ENCODE results near the gene ARRDC4.

Gene ARRDC4

GRCh38 chr15:97960364-97961066 is at the start of gene ARRDC4:
Gene ARRDC4, plus strand, starts transcription at chr15:97960703. Its CDS starts 159 bp downstream, at chr15:97960862.
- DNase-seq = peak; percentile 95

DNA sequence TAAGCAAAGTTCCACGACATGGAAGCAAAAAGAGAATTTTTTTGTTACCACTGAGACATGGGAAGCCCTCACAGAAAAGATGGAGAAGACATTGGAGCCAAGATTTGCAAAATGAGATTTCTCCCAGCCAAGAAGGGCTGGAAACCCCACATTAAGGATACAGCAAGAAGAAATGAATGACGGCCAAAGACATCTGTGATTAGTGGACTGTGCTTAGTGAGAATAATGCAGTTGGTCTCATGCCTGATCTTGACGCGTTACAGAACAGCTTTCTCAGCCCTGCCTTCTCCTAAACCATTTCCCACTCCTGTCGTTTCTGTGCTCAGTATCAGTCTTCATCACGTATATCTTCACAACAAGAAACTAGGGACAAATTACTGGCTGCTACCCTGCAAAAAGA is 45.8 kb upstream of the ARRDC4 start:
- no peak for DNase-seq

- no peak for DNase-seq
Observed at GRCh38 chr15:97915261-97915660, 45.2 kb upstream of the ARRDC4 start.

DNA sequence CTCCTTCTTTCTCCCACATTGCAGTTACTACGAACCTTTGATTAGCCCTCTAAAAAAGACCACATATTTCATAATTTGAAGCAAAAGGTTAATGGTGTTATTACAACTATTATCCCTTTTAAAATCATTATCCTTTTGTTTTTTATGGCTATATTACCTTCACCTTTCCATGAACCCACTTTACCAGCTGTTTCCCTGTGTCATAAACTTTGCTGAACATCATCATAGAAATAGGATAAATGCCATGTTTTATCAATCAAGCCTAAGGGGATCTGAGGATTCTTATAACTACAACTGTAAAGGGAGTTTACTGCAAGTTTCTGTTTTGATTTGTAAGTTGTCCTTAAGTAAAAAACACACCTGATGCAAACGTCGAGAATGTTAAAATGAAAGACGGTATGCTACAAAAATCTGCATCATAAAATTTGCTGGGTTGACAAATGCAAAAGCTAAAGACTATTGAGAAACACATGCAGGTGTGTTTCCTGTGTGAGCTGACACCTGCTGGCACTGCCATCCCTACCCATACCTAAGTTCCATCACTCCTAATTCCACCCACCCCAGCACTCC is 39.1 kb upstream of the ARRDC4 start:
- no peak for DNase-seq

DNA sequence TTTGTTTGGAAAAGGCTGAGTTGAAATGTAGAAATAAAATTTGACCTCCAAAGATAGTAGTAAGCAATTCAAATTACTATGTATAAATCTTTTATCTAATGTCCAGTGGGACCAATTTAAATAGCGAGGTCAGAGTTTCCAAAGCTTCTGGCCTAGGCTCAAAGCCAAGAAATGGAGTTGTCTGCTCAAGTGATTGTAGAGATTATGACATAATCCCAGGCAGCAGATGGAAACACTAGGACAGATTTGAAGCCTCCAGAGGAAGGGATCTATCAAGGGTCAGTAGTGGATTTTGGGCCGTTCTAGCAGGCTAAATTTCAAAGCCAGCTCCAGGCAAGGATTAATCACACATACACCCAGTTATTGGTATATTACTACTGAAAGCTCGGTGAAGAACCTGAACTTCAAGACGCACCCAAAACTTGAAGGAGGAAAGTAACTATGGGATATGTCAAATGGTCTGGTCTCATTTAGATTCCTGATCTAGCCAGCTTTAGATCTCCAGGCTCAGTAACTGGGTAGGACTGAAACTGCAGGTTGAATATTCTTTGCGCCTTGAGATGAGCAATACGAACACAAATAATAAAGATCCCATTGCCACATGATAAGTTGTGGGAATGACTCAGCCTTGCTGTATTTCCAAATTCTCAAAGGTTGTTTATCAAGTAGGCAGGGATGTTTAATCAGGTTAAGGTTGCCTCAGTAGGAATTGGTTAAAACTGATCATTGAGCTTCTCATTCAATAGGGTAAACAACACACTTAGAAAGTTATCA is 30.9 kb upstream of the ARRDC4 start:
- no peak for DNase-seq

DNA sequence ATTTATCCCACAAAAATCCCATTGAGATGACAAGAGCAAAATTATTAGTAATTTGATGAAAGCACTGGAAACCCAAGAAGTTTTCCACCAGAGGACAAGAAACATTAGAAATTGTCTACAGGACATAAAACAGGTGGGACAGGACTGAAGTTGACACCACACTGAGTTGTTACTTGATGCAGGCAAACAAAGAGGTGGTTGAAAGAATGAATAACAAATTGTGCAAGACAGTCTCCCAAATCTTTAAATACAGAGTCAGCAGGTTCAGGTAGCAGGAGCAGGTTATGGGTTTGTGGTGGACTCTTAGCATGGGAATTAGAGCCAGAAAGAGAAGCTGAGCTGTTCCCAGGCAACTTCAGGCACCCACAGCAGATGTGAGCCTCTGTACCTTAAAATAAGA is 30.3 kb upstream of the ARRDC4 start:
- no peak for DNase-seq

GRCh38 chr15:97931314-97931713 is 29.2 kb upstream of the ARRDC4 start:
- no peak for DNase-seq

- no peak for DNase-seq
Observed at GRCh38 chr15:97933589-97933988, 26.9 kb upstream of the ARRDC4 start.

DNA sequence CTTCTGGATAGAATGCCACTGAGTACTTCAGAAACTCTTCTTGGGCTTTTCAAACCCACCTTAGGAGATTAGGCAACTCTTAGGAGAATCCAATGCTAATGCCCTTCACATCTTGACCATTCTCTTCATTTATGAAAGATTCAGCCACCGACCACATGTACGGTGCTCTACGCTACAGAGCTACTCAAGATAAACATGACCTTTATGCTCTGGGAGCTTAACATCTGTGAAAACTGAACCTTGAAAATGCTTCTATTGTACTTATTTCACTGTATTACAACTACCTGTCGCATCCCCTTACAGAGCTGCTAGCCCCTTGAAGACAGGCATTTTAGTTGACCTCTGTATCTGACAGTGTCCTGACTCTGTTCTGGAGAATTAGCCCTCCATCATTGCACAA is 19.5 kb upstream of the ARRDC4 start:
- DNase-seq = no peak

GRCh38 chr15:97941572-97941971 is 18.9 kb upstream of the ARRDC4 start:
- no peak for DNase-seq

GRCh38 chr15:97944724-97945123 is 15.8 kb upstream of the ARRDC4 start:
- DNase-seq = no peak

DNA sequence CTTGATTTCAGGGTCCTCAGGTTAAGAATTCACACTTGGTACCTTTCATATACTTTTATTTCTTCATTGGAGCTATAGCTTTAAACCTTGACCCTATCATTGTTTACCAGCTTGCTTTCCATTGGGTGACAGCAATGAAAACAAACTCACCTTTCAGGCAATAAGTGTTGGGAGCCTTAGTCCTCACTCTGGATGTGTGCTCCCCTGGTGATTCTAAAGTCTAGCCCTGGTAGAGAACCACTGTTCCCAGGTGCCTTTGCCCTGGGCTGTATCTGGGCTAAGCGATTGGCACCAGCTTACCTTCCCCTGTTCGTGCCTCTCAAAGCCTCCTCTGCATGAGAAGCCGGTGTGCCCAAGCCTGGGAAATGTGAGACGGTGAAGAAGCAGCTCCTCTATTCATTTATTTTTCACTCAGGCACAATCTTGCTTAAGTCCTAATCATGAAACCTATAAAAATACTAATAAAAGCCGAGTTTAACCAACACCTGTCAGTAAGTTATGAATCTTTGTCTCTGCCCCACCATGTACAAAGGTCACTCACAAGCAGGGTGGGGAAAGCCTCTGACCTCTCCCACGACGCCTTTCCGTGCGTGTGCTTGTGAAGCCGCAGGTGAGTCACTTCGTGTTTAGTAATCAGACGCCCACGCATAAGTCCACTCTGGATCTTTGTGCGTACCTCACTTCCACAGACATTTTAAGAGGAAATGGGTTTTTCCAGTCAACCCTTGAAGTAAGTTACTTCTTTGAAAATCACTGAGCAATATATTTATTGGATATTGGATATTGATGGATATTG is 12.8 kb upstream of the ARRDC4 start:
- DNase-seq = no peak

DNA sequence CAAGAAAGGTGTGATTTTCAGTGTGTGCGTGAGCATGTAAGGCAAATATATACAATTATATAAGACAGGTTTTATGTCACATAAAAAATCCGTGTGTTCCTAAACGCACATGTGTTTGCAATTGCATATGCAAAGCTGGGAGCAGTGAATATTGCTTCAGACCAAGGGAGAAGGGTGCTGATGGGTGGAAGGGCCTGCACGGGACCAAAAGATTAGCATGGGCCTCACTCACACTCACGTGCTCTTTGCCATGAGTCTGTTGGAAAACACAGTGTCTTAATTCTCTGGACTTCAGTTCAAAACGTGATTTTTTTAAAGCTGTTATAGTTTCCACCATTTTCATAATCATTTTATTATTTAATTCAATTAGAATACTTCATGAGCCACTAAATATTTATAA is 7.2 kb upstream of the ARRDC4 start:
- DNase-seq = no peak

DNA sequence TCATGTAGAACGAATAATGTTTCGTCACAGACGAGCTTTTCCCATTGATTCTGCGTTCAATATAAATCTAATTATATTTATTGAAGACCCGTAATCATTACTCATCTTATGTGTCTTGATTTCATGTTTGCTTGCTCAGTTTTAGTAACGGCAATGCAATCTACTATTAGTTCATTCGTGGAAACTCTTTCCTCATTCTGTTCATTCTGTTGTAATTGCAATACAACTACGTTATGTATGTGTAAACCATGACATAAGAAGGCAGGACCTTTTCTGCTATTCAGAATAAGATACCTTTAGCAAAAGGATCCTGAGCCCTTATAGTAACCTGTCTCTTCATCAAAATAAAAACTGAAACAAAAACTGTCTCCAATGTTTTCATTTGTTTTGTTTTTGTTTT is 6.8 kb upstream of the ARRDC4 start:
- DNase-seq = no peak

GRCh38 chr15:97955035-97955434 is 5.5 kb upstream of the ARRDC4 start:
- peak; percentile 58 for DNase-seq

DNA sequence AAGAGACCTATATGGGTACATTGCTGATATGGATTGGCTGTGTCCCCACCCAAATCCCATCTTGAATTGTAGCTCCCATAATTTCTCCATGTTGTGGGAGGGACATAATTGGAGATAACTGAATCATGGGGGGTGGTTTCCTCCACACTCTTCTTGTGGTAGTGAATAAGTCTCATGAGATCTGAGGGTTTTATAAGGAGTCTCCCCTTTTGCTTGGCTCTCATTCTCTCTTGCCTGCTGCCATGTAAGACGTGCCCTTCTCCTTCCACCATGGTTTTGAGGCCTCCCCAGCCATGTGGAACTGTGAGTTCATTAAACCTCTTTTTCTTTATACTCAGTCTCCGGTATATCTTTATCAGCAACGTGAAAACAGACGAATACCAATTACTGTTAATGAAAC is 5.0 kb upstream of the ARRDC4 start:
- no peak for DNase-seq

DNA sequence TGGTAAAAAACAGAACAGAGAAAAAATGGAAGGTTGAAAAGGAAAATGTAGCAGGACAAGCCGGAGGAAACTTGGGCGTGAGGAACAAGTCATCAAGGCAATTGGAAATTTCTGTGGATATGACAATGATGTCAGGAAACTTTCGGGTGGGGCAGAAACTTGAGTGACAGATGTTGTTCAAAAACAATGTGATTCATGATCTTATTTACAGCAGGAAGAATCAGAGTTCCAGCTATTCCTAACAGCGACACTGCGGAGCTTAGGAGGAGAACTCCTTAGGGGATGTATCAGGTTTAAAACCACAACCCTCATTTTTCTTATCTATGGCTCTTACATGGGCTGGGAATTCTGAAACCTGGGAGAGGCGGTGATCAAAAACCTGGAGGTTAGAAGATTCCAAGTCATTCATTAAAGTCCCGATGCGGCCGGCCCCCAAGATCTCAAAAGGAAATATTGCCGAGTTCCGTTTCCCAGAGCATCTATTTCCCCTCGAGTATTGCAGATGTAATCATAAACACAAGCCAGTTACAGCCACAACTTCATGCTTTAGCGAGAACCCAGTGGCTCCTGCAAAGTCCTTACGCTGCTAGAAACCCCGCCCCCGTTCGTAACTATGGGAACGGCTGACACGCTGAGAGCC is 659 bp upstream of the ARRDC4 start:
- DNase-seq = no peak

- no peak for DNase-seq
Observed at GRCh38 chr15:97961067-97961954, 808 bp downstream of the ARRDC4 start.

DNA sequence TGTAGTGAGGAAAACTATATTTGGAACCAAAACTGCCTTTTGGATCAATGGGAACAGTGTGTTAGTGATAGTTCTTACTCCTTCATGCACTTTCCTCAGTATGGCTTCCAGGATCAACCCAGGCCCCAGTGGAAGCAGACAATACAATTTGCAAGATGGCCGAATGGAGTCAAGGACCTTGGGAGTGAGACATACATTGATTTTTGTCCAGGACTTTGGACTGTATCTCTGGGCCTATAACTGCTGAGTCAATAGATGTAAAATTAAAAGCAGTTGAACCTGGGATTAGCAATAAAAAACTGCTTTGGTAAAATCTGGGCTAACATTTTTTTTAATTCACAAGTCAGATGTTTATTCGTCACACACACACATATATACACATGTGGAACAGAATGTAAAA is 1.8 kb downstream of the ARRDC4 start:
- DNase-seq = no peak

- DNase-seq = no peak
Observed at GRCh38 chr15:97963779-97964178, 3.3 kb downstream of the ARRDC4 start.

DNA sequence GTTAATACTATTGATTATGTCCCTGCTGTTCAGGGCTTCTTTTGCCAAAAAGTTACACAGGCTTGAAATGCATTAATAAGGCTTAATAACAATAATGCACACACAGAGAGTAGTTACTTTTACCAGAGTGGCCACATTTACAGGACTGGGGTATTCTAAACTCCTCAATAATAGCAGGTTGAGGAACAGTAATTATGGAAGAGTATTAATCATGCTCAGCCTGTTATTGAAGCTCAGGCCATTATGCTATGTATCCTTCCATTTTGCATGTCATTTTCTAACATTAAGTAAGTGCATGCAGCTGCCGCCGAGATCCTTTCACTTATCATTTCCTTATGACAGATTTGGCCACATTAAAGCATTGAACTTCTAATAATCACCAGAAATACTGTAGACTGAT is 5.7 kb downstream of the ARRDC4 start:
- DNase-seq = no peak

Data from NCI-H1105 (cell line).